ENCODE data around the gene FBXW7. TPM values are rescaled to one million over a fixed set of nuclear protein-coding genes. Genes with fewer than 3 reads are reported as not detected.
"Not testable (repeated sequence)": the region's sequence is repeated elsewhere in the genome, so short reads cannot be mapped to it uniquely, and the experiment has no call there.

FBXW7 gene, protein sequence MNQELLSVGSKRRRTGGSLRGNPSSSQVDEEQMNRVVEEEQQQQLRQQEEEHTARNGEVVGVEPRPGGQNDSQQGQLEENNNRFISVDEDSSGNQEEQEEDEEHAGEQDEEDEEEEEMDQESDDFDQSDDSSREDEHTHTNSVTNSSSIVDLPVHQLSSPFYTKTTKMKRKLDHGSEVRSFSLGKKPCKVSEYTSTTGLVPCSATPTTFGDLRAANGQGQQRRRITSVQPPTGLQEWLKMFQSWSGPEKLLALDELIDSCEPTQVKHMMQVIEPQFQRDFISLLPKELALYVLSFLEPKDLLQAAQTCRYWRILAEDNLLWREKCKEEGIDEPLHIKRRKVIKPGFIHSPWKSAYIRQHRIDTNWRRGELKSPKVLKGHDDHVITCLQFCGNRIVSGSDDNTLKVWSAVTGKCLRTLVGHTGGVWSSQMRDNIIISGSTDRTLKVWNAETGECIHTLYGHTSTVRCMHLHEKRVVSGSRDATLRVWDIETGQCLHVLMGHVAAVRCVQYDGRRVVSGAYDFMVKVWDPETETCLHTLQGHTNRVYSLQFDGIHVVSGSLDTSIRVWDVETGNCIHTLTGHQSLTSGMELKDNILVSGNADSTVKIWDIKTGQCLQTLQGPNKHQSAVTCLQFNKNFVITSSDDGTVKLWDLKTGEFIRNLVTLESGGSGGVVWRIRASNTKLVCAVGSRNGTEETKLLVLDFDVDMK
- 64.9 and 105 TPM in 2 replicates for total RNA-seq

- peak; percentile 99 for DNase-seq
These were observed at the start of gene FBXW7 for GRCh38 chr4:152535903-152536544. FBXW7 (minus strand) TSS chr4:152536092; CDS start chr4:152411803, 124,289 bp downstream.

- no peak for DNase-seq
These were observed 49.1 kb upstream of the FBXW7 start for GRCh38 chr4:152585023-152585441.

GRCh38 chr4:152581536-152582160 is 45.8 kb upstream of the FBXW7 start:
- DNase-seq = no peak

- DNase-seq = no peak
These were observed 44.0 kb upstream of the FBXW7 start for GRCh38 chr4:152579916-152580315.

- no peak for DNase-seq
These were observed 43.3 kb upstream of the FBXW7 start for GRCh38 chr4:152579107-152579764.

GRCh38 chr4:152578670-152579069 is 42.8 kb upstream of the FBXW7 start:
- no peak for DNase-seq

DNA sequence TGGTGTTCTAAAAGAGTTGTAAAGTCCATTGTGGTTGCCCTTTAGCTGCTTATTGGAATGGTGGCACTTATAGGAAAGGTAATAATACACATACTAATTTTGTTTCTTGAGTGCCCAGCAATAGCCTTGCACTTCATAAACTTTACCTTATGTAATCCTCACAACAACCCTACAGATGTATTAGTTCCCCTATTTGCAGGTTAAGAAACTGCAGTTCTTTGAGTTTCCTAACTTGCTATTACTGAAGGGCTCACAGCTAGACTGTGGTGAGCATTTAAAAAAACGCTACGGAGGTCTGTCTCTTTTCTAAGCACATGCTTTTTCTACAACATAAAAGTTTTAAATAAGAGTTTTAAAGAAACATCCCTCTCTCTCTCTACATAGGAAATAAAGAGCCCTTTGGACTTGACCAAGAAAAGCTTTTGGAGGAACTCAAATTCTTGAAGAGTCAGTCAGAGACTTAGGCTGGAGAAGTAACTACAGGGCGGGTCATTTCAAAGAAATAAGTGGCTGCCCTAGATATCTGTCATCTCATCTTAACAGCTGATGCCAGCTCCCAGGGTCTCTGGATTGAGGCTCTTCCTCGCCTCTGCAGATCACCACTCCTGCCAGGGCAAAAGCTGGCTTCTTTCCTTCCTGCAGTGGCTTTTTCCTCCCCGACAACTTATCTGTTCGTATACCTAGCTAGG is 42.0 kb upstream of the FBXW7 start:
- no peak for DNase-seq

DNA sequence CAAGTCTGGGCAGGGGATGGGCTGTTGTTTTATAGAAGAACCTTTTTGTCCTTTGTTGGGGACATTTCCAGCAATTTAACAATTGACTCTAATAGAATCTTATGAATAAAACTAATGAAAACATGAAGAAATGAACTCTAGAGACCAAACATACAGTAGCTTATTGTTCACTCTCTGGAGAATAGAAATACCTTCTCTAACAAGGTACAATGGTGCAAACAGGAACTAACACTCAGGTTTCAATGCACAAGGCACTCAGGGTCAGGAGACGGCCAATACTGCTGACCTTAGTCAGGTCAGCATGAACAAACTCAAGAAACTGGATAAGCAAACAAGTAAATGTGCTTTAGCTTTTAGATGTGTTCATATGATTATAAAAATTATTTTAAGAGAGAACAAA is 39.6 kb upstream of the FBXW7 start:
- no peak for DNase-seq

GRCh38 chr4:152573861-152574260 is 38.0 kb upstream of the FBXW7 start:
- DNase-seq = no peak

DNA sequence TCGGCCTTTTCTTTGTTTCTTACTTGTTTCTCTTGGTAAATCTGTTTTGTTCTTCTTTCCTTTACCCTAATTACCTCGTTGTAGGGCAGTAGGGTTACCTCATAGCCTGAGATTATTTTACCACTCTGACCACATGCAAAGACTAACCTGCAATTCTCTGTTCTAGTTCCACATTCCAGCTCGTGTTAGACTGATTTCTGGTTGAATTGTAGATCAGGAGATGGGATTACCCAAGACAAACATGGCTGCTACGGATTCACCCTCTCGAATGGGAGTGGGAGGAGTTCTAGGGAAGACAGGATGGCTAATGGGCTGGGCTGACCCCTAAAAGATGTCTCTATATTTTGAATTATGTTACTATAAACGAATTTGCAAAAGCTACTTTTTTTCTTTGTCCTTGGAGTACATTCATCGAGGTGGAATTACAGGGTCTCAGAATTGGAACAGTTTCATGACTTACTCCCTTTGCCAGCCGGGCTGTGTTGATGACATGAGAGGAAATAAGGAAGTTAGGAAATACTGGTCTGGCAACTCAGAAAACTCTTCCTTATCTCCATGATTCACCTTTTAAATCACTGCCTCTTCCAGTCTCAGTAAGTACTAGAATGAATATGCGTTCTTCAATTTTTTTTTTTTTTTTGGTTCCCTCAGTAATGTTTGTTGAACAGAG is 36.7 kb upstream of the FBXW7 start:
- DNase-seq = peak; percentile 2

DNA sequence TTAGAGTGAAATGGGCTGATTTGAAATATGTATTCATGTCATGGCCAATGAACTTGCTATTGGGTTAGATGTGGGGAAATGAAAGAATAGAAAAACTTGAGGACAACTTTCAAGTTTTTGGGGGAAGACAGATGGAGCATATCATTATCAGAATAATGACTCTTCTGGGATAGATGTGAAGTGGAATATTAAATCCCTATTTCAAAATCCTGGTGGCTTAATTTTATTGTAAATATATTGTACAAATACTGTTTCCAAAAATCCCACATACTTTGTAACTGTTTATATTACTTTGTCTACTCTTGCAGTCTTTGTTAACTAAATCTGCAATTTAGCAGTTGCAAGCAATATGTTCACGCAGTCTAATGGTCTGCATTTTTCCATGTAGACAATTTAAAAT is 35.9 kb upstream of the FBXW7 start:
- no peak for DNase-seq

GRCh38 chr4:152571296-152571695 is 35.4 kb upstream of the FBXW7 start:
- no peak for DNase-seq

DNA sequence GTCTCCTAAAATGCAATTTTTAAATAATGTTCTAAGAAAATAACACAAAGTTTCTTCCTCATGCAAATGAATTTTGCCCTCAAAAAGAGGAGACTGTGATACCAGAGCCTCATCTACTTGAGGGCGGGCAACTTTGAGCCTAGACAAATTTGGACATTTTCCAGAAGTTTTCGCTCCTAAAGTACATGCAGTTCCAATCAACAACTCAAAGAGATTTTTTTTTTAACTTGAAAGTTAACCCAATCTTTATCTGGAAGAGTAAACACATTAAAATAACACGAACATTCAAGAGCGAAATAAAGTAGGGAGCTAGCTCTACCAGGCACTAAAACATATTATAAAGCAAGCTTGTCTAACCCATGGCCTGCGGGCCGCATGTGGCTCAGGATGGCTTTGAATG is 29.4 kb upstream of the FBXW7 start:
- no peak for DNase-seq

DNA sequence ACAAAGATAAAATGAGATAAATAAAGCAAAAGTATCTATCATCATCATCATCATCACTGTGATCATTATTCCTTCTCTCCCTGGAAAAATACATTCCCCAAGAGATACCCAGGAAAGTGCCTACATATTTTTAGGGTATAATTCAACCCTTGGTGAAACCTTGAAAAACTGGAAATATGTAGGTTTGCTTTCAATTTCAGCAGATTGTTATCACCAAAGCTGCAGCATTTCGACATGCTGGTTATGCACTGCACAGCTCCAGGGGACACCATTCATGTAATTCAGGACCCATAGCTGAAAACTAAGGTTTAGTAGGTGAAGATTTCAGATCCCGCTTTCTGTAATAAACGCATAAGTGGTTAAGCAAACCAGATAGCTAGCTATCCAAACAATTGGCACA is 28.4 kb upstream of the FBXW7 start:
- DNase-seq = no peak

GRCh38 chr4:152563209-152563608 is 27.3 kb upstream of the FBXW7 start:
- no peak for DNase-seq

DNA sequence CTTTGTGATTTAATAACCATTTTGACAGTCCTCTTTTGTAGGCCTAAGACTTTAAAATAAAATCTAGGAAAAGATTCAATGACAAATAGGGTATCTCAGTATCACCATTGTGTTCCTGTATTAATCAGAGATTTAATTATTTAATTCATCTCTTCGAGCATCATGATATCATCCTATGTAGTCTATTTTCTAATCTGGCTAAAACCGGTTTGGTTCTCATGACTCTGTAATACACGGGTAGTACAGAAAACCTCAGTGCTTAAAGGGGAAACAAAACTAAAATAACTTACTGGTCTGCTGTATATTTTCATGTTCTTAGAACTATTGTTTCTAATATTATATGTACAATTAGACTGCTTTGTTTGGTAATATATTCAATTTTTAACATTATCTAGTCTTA is 23.7 kb upstream of the FBXW7 start:
- DNase-seq = no peak

DNA sequence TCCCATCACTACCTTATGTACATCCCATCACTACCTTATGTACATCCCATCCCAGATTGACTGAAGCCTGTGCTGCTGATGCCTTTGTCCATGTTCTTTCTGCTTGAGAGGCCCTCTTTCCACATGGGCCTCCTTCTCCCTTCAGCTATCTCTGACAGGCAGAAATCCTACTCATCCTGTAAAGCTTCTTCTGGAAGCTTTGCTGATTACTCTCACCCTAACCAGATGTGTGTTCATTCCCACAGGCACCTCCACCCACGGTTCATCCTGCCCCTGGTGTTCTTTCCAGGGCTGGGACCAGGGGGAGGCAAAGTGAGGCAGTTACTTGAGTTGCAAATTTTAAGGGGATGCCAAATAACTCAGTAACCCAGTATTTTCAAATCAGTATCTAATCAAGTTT is 22.5 kb upstream of the FBXW7 start:
- DNase-seq = no peak

DNA sequence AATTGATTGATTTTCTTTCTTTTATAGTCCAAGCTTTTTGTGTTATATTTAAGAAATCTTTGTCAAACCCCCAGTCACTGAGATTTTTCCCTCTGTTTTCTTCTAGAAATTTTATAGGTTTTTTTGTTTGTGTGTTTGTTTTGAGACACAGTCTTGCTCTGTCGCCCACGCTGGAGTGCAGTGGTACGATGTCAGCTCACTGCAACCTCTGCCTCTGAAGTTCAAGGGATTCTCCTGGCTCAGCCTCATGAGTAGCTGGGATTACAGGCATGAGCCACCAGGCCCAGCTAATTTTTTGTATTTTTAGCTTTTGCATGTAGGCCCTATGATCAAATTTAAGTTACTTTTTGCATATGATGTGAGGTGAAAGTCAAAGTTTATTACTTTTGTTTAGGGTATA is 20.9 kb upstream of the FBXW7 start:
- no peak for DNase-seq

DNA sequence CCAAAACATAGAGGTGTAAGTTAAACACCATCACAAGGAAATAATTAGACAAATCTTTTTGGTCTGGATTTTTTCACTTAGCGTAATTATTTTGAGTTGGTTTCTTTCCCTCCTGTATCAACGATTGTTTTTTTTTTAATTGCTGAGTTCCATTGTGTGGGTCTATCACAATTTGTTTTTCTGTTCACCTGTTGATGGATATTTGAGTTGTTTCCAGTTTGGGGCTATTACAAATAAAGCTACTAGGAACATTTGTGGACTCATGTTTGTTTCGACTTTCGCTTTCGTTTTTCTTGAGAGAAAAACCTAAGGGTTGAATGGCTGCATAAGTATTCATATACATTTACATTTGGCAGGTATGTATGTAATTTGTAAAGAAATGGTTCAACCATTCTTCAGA is 20.4 kb upstream of the FBXW7 start:
- no peak for DNase-seq

DNA sequence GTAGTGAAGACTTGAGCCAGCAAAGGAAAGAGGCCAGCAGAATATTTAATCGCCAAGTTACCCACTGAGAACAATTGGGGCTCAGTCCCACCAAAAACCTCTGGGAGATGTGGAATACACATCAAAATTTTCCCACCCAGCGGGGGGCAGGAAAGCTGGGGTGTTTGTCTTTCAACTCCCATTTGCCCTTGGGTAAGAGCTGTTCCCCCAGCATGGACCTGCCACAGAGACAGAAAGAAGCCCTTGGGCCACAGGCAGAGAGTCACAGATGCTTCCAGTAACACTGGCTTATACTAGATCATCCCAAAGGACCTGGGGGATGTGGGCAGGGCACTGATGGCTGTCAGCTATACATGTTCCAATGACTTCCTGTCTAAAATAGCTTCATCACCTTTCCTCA is 18.9 kb upstream of the FBXW7 start:
- no peak for DNase-seq

GRCh38 chr4:152550687-152551086 is 14.8 kb upstream of the FBXW7 start:
- not testable (repeated sequence) for DNase-seq
